ENCODE data around the gene KCNG2.

KCNG2 gene

DNA sequence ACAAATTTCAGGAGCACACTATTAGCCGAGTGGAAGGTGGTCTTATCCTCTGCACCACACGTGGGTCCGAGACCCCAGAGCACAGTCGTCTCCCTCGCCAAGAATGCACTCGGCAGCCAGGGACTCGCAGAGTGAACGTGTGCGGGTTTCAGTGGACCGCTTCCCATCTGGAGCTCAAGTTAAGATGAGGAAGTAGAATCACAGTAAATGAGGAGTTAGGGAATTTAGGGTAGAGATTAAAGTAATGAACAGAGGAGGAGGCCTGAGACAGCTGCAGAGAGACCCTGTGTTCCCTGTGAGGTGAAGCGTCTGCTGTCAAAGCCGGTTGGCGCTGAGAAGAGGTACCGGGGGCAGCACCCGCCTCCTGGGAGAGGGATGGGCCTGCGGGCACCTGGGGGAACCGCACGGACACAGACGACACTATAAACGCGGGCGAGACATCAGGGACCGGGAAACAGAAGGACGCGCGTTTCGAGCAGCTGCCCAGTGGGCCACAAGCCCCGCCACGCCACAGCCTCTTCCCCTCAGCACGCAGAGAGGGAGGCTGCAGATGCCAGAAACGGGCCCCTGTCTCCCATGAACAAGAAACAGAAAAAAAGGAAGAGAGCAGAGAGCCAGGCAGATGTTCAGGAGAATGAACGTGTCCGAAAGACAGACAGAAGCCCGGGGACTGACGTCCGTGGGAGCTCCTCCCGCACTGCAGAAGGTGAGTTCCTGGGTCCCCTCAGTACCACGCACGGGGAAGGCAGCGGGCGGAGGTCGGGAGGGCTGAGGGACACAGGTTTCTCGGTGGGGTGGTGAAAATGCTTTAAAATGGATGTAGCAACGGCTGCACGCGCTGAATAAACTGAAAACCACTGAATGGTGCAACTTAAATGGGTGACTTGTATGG is 5.4 kb upstream of the KCNG2 start:
- intact Hi-C loops (cut with DNase I) = no loop called here
- DNase-seq = peak in 4 of 42 donors; percentile 6 to 29 (median 16)

DNA sequence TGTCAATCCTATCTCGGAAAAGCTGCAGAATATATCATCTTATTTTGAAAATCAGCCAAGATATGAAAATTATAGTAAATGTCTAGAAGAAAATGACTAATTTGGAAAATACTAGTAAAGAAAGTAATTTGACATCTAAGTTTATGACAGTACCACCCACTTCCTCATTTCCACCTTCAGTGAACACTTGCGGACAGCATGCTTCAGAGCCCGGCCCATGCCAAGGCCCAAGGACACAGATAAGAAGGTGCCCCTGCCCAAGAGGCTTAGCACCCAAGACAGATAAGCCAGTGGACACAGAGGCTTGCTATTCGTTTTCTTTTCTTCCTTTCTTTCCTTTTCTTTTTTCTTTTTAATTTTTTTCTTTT is 4.8 kb upstream of the KCNG2 start:
- intact Hi-C loops (cut with DNase I) = no loop called here
- peak in 6 of 42 donors; percentile 11 to 54 (median 28) for DNase-seq

DNA sequence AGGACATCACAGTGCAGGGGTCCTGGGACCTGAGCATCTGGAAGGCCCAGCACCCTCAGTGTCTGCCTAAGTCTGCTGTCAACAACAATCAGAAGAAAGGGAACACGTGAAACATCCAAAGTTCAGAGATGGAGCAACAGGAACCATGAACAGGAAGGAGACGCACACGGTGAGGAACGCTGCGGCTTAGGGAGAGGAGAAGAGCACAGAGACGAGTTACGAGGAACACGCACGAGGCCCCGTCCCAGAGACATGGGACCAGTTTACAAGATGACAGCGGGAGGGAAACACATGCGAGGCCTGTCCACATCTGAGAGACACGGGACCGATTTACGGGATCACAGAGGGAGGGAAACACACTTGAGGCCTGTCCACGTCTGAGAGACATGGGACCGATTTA is 2.9 kb upstream of the KCNG2 start:
- DNase-seq = no peak
- intact Hi-C loops (cut with DNase I) = no loop called here

DNA sequence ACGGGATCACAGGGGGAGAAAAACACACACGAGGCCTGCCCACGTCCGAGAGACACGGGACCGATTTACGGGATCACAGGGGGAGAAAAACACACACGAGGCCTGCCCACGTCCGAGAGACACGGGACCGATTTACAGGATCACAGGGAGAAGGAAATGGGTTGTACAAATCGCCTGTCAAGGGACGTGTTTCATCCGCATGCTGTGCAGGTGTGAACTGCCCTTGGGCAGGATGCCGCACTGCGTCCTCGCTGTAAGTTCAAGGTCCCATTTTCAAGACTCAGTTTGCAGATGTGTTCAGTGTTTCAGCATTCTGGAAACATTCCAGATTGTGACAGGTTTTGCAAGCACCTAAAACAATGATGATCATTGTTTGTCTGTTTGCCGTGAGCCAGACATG is 2.3 kb upstream of the KCNG2 start:
- DNase-seq = no peak
- intact Hi-C loops (cut with DNase I) = no loop called here

DNA sequence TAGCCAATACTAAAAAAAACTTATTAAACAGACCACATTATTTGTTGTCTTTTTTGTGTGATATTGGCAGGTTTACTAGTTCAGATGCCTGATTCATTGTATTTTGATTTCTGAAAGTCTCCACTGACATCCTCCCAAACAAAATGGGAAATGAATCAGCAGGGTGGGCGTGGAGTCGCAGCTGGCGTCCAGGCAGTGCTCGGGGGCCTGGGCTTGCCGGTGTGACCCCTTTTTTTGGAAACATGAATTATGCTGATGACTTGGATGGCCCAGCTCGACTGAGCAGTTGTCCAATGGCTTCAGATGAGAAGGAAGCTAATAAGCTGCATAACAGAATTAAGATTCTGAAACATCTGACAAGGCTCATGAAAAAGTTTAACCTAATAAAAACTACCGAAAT is 1.7 kb upstream of the KCNG2 start:
- intact Hi-C loops (cut with DNase I) = no loop called here
- DNase-seq = no peak

DNA sequence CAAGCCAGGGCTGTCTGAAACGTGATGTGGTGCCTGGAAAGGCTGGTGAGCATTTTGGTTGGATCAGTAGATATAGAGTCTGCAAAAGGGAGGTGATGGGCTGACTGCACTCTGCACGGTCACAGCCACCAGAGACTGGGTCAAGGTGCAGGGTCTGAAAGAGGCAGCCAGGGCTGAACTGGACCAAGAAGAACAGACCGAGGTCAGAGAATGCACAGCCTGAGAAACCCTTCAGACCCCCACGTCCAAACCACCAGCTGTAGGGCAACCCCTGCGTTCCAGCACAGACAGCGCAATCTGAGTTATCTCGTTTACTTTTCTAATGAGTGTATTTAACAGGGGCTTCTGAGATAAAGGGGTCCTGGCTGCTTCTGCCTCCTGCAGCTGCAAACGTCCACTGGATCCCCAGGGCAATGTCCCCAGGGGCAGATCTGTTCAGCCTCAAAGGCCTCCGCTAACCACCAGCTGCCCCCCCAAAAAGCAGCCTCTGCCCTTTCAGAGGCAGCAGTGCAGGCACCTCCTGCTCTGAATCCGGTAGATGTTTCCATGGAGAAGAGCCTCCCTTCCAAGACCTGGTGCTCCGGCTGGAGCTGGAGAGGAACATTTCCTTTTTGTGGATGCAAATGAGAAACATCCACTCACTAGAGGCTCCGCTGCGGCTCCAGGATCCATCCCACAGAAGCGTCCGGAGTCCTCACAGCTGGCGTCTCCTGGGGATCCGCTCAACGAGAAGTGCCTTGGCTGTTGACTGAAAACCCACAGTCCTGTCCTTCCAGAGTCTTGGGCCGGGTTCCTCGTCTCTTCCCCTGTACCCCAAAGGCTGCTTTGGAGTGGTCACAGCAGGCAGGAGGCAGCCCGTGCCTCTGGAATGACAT is 970 bp upstream of the KCNG2 start:
- peak in 4 of 42 donors; percentile 8 to 20 (median 16) for DNase-seq
- intact Hi-C loops (cut with DNase I) = no loop called here

DNA sequence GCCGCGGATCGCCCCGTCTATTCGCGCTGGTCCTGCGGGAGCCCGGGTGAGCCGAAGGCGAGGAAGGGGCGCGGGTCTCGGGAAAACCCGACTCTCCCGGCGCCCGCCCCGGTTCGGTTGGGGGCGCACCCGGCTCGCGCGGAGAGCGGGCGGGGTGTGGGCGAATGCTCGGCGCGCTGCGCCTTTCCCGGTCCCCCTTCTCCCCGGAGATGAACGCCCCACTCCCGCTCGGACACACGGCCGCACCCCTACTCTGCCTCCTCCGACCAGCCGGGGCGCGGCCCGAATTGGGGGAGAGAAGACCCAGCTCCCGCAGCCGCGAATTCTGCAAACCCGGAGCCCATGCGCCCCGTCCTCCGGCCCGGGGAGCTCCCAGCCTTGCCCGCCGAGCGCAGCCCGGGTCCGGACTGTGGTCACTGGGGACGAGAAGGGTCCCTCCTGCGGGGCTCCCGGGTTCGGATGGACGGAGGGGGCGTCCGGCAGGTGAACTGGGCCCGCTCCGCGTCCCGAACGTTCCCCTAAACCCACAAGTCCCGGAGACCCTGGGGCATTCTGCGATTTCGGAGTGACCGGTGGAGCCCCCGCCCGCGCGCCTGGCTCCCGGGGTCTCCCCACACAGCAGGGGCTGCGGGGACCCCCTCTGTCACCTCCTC is 734 bp downstream of the KCNG2 start:
- DNase-seq = peak in 1 of 42 donors; percentile 3
- intact Hi-C loops (cut with DNase I) = no loop called here

DNA sequence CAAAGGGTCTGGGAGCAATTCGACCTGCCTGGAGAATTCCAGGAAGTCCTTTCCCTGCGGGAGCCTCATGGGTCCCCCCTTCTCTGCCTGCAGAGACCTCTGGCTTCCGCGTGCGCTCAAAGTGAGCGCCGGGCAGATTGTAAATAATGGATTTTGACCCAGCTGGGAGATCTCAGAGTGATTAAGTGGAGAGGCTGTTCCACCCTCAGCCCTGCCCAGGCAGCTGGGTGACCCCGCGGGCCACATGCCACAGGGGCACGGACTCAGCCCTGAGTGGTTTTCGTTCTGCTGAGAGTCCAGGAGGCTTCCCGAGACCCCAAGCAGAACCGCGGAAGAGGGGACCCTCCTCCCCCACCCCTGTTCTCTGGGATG is 1.2 kb downstream of the KCNG2 start:
- intact Hi-C loops (cut with DNase I) = no loop called here
- DNase-seq = no peak

DNA sequence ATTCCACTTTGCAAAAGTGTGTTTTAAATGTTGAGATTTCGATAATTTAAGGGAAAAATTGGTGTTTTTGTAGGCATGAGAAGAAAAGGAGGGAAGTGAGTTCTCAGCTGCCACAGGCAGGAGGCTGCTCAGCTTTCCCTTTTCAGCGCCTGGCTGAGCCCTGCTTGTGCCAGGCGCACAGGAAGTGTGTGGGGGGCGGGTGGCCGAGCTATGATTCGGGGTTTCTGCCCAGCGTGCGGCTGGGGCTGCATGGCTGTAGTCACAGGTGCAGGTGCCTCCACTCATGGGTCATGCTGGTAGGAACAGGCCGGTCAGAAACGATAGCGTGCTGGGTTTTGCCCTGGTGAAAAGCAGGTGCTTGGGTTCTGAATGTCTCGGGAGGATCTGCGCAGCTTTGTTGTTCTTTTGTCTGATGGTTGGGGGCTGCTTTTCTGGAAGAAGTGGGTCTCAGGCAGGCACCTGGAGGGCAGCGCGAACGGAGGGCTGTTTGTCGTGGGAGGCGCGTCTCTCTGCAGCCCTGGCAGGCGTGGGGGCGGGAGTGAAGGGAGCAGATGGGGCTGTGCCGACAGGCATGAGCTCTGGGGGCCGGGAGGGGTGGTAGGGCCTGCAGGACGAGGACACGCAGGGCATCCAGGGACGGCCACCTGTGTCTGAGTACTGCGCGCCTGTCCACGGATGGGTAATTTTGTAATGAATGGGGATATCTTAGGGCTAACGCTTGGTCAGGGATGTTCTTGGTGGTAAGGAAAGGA is 2.1 kb downstream of the KCNG2 start:
- DNase-seq = peak in 9 of 42 donors; percentile 16 to 37 (median 31)
- intact Hi-C loops (cut with DNase I) = no loop called here

DNA sequence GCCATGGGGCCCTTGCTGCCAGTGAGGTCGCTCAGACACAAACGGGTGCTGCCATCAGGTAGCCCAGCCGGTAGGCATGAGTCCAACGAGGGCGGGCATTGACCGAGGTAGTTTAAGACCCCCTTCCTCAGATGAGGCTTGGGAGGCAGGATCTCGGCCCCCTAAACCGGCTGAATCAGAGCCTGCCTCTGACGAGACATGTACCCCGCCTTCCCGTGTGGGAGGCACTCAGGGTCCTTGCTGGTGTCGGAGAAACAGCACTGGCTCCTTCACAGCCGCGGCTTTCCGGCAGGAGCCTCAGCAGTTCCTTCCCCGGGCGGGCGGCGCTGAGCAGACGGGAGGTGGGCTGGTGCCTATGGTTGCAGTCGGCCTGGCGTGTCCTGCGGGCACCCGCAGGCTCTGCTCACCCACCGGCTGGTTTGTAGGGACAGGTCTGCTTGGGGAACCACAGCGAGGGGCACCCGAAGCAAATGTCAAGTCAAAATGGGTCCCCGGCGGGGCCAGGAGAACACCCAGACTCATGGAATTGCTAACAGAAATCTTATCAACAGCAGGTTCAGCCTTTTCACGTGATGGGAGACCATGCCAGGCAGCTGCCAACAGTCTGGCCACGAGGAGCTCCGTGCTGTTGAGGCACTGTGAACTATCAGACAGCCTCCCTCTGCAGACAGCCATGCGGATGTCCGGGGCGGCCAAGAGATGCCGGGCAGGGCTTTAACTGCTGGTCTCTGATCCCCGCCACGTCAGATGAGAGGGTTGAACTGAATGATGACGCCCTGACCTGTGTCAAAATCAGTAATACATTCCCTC is 2.8 kb downstream of the KCNG2 start:
- intact Hi-C loops (cut with DNase I) = no loop called here
- DNase-seq = peak in 2 of 42 donors; percentile 7 to 10

DNA sequence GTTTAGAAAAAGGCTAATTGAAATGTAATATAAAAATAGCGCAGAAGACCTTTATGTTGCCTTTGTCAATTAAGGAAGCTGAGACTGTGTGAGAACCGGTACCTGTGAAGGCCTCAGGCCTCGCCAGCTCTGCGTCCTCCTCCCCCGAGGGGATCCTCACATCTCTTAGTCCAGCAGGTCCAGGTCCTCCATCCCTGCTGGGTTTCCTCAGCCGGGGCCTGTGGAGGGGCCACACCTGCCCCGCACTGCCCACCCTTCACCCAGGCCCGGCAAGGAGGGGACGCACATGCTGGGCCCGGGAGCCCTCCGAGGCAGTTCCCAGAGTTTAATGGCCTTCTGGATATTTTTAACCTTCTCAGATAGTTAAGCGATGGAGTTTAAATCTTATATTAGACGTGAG is 3.5 kb downstream of the KCNG2 start:
- peak in 1 of 42 donors; percentile 3 for DNase-seq
- intact Hi-C loops (cut with DNase I) = no loop called here

DNA sequence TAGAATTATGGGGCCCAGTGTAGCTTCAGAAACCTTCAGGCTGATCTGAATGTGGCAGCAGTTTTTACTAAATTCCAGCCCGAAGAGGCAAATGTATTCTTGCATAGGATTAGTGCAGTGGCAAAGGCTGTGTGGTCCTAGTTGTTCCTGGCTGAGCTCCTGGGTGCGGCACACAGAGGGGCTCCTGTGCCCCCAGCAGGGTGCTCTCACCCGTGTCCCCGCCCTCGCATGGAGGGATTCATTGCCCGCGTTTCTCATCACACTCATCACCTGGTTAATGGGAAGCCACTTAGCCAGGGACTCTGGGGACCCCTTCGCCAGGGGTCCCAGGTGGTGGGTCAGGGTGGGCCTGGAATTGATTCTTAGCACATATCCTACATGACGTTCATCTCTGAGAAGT is 3.9 kb downstream of the KCNG2 start:
- intact Hi-C loops (cut with DNase I) = no loop called here
- DNase-seq = peak in 3 of 42 donors; percentile 2 to 13 (median 6)

DNA sequence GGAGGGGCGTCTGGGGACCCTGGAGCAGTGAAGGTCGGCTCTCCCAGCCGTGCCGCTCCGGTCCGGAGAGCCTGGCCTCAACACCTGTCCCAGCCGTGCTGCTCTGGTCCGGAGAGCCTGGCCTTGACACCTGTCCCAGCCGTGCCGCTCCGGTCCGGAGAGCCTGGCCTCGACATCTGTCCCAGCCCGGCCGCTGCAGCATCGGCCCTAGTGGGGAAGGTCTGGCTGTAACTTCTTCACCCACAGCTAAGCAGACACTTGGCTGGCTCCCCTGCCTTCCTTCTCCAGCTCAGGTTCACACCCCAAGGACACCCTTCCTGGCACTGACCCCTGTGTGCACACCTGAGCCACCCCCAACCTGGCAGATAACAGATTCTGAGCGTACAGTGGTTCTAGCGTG is 4.6 kb downstream of the KCNG2 start:
- intact Hi-C loops (cut with DNase I) = no loop called here
- DNase-seq = peak in 3 of 42 donors; percentile 3 to 28 (median 18)

DNA sequence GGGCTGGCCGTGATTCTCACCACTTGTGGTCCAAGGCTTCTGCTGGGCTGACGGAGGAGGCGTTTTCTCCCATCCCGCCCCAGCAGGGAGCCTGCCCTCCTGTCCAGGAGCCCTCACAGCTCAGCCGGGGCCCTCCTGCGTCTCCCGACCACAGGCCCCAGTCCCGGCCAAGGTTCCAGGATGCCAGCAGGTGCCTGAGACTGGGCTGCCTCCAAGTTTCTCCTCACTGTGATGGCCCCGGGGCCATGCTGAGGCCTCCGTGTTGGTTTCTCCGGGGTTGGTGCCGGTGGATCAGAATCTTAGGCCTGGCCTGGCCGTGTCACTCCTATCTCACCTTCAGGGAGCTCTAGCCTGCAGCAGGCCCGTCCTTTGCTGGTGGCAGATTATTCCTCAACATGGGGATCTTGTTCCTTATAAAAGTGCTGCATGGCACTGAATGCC is 5.9 kb downstream of the KCNG2 start:
- peak in 3 of 42 donors; percentile 5 to 21 (median 20) for DNase-seq
- intact Hi-C loops (cut with DNase I) = no loop called here

DNA sequence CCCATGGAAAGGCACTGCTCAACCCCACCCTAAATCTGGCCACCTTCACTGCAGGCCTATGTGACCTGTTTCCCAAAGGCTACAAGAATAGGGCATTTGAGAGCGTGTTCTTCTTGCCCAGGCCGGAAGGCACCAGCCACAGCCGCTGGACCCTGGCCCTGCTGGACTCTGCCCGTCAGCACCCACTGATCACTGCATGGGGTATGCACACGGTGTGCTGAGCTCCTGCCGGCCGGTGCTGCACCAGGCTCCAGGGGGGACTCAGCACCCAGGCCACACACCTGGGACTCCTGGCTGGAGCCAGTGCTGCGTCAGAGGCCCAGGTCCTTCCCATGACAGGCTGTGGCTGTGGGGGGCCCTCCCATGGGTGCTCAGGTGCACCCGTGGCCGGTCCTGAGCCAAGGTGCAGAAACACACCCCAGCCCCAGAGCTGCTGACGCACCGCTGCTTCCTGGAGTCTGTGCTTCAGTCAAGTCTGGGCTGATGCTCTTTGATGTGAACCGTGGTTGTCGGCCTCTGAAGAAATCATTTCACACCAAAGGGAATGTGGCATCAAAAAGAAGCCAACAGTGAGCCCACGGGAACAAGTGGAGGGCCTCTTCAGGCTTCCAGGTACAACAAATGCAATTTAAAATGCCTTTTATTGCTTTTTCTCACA is 6.5 kb downstream of the KCNG2 start:
- DNase-seq = peak in 3 of 42 donors; percentile 3 to 26 (median 23)
- intact Hi-C loops (cut with DNase I) = no loop called here

DNA sequence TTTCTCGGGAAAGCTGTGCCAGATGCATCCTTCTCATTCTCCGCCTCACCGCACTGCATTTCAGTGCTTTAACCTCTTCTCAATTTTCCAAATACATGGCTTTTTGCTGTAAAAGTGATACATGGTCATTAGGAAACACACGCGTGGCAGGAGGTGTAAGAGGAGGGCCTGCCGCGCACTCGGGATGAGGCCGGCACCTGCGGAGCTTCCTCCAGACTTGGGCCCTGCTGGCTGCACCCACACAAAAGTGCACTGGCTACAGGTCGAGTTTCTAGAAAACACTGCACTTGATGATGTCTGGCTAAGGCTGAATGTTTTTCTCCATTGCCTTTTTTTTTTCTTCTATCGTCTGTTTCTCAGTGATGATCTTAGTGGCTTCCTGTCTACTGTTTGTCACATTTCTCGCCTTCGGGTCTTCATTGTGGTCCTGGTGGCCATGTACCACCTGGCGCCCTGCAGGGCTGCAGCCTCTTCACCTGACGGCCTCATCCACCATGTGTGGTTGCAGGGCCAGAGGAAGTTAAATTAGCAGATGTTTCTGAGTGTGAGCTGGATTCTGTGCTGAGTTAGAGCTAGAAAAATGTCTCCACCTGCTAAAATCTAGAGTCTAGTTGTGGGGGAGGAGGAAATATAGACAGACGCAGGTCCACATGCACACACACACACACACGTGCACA is 7.6 kb downstream of the KCNG2 start:
- intact Hi-C loops (cut with DNase I) = no loop called here
- peak in 2 of 42 donors; percentile 7 to 16 for DNase-seq

DNA sequence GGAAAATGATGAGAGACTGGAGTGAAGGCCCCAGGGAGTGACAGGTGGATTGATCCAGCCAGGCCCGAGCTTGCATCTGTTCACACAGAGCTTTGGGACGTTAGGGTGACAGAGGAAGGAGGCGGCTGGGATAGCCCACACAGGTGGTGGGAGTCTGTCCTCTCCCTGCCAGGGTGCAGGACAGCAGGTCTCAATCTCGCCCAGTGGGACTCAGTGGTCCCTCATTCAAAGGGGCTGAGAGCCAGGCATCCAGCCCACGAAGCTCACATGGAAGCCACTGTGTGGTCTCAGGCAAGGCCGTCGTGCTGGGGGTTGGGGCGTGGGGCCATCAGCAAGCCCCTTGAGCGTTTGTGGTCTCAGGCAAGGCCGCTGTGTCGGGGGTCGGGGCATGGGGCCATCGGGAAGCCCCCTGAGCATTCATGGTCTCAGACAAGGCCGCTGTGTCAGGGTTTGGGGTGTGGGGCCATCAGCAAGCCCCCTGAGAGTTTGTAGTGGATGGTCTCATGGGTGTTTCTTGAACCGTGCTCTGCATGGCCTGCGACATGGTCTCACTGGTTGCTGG is 8.3 kb downstream of the KCNG2 start:
- intact Hi-C loops (cut with DNase I) = no loop called here
- DNase-seq = peak in 4 of 42 donors; percentile 1 to 23 (median 12)

All from head of caudate nucleus (tissue), 42 donors.